ENCODE data around the gene AQP4. TPM values are rescaled to one million over a fixed set of nuclear protein-coding genes. Genes with fewer than 3 reads are reported as not detected.

AQP4 gene
- total RNA-seq, 2 donors from 2014 or later = not detected

- Mint-ChIP-seq H3K27ac (no peak overlapping the region), H3K36me3 (no peaks in the 10 kb centered on the region), H3K9me3 (peaks cover 9 to 11% of the 10 kb centered on the region in 2 donors)
- DNase-seq (ENCODE audit: low spot score in 2 of 2) (no peak), ATAC-seq (no peak)
Measured at GRCh38 chr18:26804519-26804918, 61.0 kb downstream of the AQP4 start.

- no peaks in the 10 kb centered on the region for H3K36me3 Mint-ChIP-seq
- no peak for ATAC-seq
- H3K9me3 Mint-ChIP-seq = peaks cover 5 to 11% of the 10 kb centered on the region in 2 donors
- no peak overlapping the region for H3K27ac Mint-ChIP-seq
- DNase-seq (ENCODE audit: low spot score in 2 of 2) = no peak
Measured at GRCh38 chr18:26803643-26804042, 61.9 kb downstream of the AQP4 start.

GRCh38 chr18:26802330-26803200 lies 62.9 kb downstream of the AQP4 start:
- peaks cover 11 to 16% of the 10 kb centered on the region in 2 donors for H3K9me3 Mint-ChIP-seq
- no peaks in the 10 kb centered on the region for H3K36me3 Mint-ChIP-seq
- ATAC-seq = no peak
- no peak overlapping the region for H3K27ac Mint-ChIP-seq
- DNase-seq (ENCODE audit: low spot score in 2 of 2) = no peak

Data from activated naive CD4-positive, alpha-beta T cell treated with anti-CD3 and anti-CD28 coated beads, Interleukin-2, amount 50 U/mL, for 72 hours (primary cell).